ENCODE results near the gene DCBLD2. TPM values are rescaled to one million over a fixed set of nuclear protein-coding genes. Genes with fewer than 3 reads are reported as not detected.
A peak's percentile ranks its signal among the peaks of the same experiment; 100 is the strongest.

Gene DCBLD2
- total and polyA plus RNA-seq, 2 donors (not counting 3 experiments of a cell fraction or from before 2014, with no cell fraction given) = 28.7 to 77.3 TPM

- H3K4me2 ChIP-seq (ENCODE audit: insufficient read depth, low read length) = peak overlapping the region; percentile 54
- no TSS peak for BruUV-seq (replicated peaks)
- no peaks in the 10 kb centered on the region for H3K36me3 ChIP-seq (ENCODE audit: control insufficient read depth in 2 of 2, extremely low read depth in 1 of 2, insufficient read depth in 2 of 2, low read length in 2 of 2)
- H3K9ac ChIP-seq (replicated peaks; ENCODE audit: extremely low read depth, insufficient read depth, low read length) = peak overlapping the region; percentile 28
- FAIRE-seq = no peak
- no peaks in the 10 kb centered on the region for H3K9me3 ChIP-seq (replicated peaks; ENCODE audit: control insufficient read depth, insufficient read depth, low read length)
- H2AFZ ChIP-seq (ENCODE audit: low read depth, low read length) = no peak overlapping the region
- H3K4me1 ChIP-seq (ENCODE audit: control insufficient read depth, extremely low read depth, insufficient read depth, low read length) = peaks cover 70% of the 10 kb centered on the region
- H4K20me1 ChIP-seq (replicated peaks; ENCODE audit: control insufficient read depth, extremely low read depth, insufficient read depth, low read length) = no peaks in the 10 kb centered on the region
- H3K27ac ChIP-seq (ENCODE audit: insufficient read depth, low read depth, low read length) = peak overlapping the region; percentile 66
- H3K4me3 ChIP-seq (replicated peaks in 1 of 3; ENCODE audit: insufficient read depth in 1 of 3, low read depth in 1 of 3, low read length in 3 of 3) = peak overlapping the region in 1 of 3 experiments; percentile 9
- TF ChIP-seq JUN (IDR thresholded peaks at IDR 0.05; ENCODE audit: borderline replicate concordance, insufficient read depth, insufficient read length, low read depth) (no peak), POLR2AphosphoS5 (IDR thresholded peaks at IDR 0.05; ENCODE audit: insufficient read depth, low read depth, low read length) (no peak), MYC (IDR thresholded peaks at IDR 0.05; ENCODE audit: low read depth, low read length) (no peak), EZH2 (IDR thresholded peaks at IDR 0.05; ENCODE audit: borderline replicate concordance, low read depth, low read length, severe bottlenecking) (no peak), POLR2A (IDR thresholded peaks at IDR 0.05; ENCODE audit: low read depth, low read length) (no peak), GATA2 (IDR thresholded peaks at IDR 0.05; ENCODE audit: insufficient read depth, insufficient read length, low read depth, low read length) (no peak), FOS (IDR thresholded peaks at IDR 0.05; ENCODE audit: borderline replicate concordance, insufficient read depth, low read length) (no peak)
- ChIA-PET CTCF (interaction anchor here (0.8 to 1.6 kb wide), 6 partner anchors 8 to 162 kb away, joined by 3 to 11 read pairs (median 4); no protein-coding TSS in a partner anchor), POLR2A (interaction anchor here (1.0 kb wide), 1 partner anchor 15 kb away, joined by 6 read pairs; no protein-coding TSS in a partner anchor)
- H3K27me3 ChIP-seq (ENCODE audit: control insufficient read depth in 2 of 2, insufficient read depth in 2 of 2, low read length in 2 of 2) = no peaks in the 10 kb centered on the region
- H3K79me2 ChIP-seq (ENCODE audit: control insufficient read depth, insufficient read depth, low read length) = peaks cover 14% of the 10 kb centered on the region
- intact Hi-C loops (cut with micrococcal nuclease) = loop anchor here (2.0 kb wide), 2 partner anchors 17 to 31 kb away; no protein-coding TSS in a partner anchor
- peak; percentile 45 for DNase-seq (ENCODE audit: low read depth, low spot score)
- dilution Hi-C loops (cut with MboI; ENCODE audit: extremely low pct_ligation_motif_present, low sequenced_read_pairs) = no loop called here
- H3K9me1 ChIP-seq (replicated peaks; ENCODE audit: control insufficient read depth, extremely low read depth, insufficient read depth, low read length) = no peaks in the 10 kb centered on the region
These were observed 137.6 kb downstream of the DCBLD2 start for GRCh38 chr3:98763819-98764418.
